ENCODE measurements around the gene SLA2.
"Not testable (repeated sequence)": the region's sequence is repeated elsewhere in the genome, so short reads cannot be mapped to it uniquely, and the experiment has no call there.

SLA2 gene

GRCh38 chr20:36573103-36573797 lies 72.7 kb downstream of the SLA2 start, which contains the start of gene TGIF2:
TSS of gene TGIF2 (plus strand) at chr20:36573597. CDS start at chr20:36578775, 5,178 bp downstream.
- DNase-seq = no peak

DNA sequence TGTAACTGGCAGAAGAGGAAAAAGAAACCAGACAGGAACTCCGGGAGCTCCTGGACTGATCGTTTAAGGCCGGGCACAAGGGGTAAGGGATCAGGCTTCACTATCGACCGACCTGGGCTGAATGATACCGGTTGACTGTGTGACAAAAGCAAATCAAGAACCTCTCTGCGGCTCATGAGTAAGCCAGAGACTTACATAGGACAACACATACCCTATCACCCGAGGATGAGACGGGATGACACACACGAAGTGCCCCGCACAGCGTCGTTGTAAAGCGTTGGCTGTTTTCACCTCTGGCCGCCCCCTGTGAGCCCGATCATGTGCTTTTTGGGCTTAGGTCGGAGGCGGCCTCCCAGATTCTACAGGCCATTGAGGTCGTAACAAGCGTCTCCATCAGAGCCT lies 73.3 kb downstream of the SLA2 start:
- peak; percentile 10 for DNase-seq

- no peak for DNase-seq
Measured at GRCh38 chr20:36571564-36572504, 74.2 kb downstream of the SLA2 start.

DNA sequence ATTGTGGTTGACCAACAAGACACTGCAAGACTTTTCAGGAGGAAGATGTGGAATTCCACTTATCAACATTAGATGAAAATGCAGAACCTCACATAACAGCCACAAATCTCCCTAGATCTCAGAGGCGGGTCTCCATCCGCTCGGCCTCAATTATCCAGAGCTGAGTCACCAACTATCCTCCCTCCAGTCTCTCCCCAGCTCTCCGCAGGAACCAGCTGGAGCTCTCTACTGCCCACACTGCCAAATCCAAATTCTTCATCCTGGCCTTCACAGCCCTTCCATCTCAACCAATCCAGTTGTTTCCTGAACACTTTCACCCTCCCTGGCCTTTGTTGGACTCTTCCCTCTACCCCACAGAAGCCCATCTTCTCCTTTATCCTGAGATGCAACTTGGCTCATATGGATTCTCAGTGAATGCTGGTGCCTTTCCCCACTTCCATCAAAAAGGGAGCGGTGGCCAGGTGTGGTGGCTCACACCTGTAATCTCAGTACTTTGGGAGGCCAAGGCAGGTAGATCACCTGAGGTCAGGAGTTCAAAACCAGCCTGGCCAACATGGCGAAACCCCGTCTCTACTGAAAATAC lies 76.1 kb downstream of the SLA2 start:
- DNase-seq = no peak

DNA sequence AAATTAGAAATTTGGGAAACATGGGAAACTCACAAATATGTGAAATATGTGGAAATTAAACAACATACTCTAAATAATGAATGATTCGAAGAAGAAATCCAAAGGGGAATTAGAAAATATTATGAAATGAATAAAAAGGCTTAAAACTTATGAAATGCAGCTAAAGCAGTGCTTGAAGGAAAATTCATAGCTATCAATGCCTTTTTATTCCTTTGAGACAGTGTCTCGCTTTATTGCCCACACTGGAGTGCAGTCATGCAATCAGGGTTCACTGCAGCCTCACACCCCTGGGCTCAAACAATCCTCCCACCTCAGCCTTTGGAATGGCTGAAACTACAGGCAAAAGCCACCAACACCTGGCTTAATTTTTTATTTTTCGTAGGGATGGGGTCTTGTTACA lies 80.5 kb downstream of the SLA2 start:
- DNase-seq = no peak

GRCh38 chr20:36564726-36565121 lies 81.3 kb downstream of the SLA2 start:
- not testable (repeated sequence) for DNase-seq

DNA sequence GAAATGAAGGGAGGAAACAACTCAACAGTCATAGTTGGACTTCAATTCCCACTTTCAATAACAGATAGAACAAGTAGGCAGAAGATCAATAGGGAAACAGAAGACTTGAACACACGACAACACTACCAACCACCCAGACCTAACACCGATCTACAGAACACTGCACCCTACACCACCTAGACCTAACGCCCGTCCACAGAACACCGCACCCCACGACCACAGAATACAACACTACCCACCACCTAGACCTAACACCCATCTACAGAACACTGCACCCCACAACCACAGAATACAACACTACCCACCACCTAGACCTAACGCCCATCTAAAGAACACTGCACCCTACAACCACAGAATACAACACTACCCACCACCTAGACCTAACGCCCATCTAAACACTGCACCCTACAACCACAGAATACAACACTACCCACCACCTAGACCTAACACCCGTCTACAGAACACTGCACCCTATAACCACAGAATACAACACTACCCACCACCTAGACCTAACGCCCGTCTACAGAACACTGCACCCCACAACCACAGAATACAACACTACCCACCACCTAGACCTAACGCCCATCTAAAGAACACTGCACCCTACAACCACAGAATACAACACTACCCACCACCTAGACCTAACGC lies 81.8 kb downstream of the SLA2 start:
- not testable (repeated sequence) for DNase-seq

GRCh38 chr20:36563374-36563773 lies 82.6 kb downstream of the SLA2 start:
- no peak for DNase-seq

DNA sequence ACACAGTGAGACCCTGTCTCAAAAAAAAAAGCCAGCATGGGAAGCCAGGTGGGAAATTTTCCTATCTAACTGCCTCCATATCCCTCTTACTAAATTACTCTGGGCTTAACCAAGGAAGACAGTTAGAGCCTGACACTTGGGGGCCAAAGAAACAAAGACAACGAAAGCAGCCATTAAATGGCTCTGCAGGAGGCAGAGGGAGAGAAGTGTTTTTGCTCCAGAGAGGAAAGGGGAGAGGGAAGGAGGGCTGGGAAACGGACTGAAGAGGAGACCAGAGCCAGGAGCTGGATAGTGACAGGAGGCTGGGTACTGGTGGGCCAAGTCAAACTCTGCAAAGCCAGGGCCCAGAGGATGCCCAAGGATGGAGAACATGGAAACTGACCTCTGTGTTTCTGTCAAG lies 83.3 kb downstream of the SLA2 start:
- DNase-seq = no peak
